GM03348 (cell line): ENCODE results near the gene CRIP2.
A peak's percentile ranks its signal among the peaks of the same experiment; 100 is the strongest.

Source experiments
- DNase-seq: peaks from one replicate; pipeline ENCODE4 v3.0.0; 2012; ENCODE audit warnings: low spot score

CRIP2 gene

GRCh38 chr14:105476831-105477659, 2.4 kb downstream of the CRIP2 start:
- no peak for DNase-seq

DNA sequence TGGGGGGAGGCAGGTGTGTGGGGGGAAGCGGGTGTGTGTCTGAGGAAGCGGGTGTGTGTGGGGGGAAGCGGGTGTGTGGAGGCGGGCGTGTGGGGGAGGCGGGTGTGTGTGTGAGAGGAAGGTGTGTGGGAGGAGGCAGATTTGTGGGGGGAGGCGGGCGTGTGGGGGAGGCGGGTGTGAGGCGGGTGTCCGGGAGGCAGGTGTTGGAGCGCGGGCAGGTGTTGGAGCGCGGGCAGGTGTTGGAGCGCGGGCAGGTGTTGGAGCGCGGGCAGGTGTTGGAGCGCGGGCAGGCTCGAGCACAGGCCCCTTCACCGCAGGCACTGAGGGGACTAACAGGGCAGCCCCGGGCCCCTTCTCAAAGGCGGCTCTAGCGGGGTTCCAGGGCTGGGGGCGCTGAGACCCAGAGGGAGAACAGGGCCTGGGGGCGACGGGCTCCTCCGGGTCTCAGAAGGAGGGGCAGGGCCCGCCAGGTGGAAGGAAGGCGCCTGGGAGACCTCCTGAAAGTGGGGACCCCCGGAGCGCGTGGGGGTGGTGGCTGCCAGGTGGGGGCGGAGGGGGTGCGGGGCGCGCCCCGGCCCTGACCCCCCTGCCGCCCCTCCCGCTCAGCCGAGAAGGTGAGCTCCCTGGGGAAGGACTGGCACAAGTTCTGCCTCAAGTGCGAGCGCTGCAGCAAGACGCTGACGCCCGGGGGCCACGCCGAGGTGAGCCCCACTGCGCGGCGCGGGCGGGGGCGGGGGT, 3.2 kb downstream of the CRIP2 start:
- peak; percentile 37 for DNase-seq

DNA sequence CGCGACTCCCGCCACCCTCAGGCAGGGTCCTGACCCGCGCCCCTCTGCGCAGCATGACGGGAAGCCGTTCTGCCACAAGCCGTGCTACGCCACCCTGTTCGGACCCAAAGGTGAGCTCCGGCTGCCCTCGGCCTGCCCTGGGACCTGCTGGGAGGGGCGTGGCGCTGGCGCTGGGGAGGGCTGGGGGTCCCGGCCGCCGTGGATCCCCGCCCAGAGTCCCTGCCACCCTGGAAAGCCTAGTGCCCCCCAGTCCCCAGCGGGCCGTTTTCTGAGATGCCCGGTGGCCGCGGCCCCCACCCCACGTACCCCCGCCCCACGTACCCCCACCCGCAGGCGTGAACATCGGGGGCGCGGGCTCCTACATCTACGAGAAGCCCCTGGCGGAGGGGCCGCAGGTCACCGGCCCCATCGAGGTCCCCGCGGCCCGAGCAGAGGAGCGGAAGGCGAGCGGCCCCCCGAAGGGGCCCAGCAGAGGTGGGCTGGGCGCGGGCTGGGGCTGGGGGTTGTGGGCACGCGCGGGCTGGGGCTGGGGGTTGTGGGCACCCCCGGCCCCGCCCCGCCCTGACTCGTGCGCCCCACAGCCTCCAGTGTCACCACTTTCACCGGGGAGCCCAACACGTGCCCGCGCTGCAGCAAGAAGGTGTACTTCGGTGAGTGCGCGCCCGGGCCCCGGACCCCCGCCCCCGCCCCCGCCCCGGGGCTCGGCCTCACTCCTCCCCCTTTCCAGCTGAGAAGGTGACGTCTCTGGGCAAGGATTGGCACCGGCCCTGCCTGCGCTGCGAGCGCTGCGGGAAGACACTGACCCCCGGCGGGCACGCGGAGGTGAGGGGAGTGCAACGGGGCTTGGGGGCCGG, 4.0 kb downstream of the CRIP2 start:
- DNase-seq, result no peak

DNA sequence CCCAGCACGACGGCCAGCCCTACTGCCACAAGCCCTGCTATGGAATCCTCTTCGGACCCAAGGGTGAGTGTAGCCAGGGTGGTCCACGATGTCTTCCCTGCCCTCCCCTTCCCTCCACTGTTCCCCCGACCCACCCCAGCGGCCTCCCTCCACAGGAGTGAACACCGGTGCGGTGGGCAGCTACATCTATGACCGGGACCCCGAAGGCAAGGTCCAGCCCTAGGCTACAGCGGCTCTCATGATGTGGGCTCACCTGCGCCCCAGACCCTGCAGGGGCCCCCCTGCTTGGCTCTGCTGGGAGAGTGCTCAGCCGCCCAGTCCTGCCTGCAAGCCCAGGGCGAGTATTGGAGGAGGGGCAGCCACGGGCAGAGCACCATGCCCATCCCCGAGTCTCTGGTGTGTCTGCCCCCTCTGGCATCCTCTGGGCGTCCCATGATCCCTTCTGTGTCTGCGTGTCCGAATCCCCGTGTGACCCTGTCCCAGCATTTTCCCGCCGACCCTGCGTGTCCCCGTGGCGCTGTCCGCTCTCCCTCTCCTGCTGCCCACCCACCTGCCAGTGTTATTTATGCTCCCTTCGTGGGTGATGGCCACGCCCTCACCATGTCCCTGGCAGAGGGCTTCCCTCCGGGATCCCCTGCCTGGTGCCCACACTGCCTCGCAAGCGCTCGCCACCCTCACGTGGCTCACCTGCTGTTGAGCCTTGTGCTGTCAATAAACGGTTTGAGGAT, 5.0 kb downstream of the CRIP2 start:
- no peak for DNase-seq

DNA sequence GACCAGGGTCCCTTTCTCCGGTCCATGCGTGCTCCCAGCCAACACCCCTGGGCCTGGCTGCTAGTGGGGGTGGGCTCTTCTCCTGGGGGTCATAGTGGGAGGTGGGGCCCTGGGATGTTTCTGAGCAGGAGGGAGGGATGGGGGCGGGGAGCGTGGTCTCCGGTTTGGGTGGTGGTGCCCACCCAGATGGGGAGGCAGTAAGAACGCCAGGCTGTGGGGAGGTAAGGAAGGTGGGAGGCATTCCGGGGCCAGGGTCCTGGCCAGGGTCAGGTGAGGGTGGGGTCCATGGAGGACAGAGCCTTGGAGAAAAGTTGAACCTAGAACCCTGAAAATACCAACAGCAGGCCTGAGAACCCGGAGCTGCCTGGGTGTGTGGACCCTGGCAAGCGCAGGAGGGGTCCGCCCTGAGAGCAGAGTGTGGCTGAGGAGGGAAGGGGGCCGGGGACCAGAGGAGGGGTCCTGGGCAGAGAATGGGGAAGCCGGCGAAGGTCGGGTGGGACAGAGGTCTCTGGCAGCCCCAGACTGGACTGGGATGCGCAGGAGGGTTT, 5.7 kb downstream of the CRIP2 start:
- DNase-seq, result no peak

DNA sequence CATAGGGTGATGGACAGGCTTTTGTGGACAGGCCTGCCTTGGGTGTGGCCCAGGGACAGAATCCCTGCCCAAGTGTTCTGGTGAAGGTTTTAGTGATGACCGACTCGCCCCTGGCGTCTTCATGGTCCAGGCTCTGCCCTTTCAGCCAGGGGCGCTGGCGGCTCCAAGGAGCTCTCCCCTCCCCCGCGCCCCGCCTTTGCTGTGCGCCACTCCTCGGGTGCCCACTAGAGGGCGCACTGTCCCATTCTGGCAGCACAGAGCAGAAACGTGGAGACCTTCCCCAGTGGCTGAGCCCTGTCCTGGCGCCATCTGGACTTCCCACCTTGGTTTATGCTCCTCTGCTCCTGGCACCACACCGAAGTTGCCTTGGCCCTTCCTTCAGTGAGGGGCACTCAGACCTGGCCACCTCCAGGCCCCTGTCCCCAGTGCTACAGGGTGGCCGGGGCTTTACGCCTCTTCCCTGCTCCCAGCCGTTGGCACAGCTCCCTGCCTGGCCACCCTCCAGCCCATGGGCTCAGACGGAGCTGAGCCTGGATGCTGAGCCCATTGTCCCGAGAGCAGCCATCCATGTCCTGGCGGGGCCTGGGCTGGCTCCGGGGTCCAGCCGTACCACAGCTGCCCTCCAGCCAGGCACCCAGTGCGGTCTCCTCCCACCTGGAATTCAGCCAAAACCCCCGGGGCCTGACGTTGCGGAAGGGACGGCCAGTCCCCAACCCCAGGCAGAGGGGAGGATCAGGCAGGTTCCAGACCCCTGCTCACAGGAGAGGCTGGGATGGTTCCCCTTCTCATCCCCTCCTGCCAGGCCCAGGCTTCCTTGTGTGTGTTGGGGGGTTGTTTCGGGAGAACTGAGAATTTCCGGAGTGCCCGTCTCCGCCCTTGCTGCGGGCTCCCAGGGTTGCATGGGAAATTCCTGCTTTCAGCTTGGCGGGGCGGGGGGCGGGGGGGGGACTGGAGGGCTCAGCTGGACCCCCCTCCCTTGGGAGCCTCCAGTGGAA, 6.5 kb downstream of the CRIP2 start:
- DNase-seq, result peak; percentile 93

DNA sequence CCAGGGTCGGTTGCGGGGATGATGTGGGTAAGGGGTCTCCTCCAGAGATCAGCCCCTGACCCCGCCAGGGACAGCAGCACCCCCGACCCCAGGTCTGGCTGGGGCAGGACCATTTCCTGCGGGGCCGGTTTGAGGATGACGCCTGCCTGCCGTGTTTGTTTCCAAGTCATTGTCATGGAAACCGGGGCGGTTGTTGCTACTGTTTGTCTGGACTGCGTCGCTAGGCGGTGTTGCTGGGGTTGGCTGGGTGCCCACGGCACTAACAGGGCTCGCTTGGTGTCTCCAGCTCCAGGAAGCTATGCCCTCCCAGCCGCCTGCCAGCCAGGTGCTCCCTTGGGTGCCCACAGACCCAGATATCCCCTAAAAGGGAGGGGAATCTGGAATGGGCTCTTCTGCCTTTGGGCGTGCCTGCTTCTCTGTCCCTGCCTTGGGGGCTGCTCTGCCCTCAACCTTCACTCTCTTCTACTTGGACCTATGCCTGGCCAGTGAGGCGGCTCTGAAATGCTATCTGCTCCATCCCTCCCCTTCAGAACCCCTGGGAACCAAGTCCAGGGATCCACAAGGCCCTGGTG, 7.4 kb downstream of the CRIP2 start:
- DNase-seq, result peak; percentile 93

DNA sequence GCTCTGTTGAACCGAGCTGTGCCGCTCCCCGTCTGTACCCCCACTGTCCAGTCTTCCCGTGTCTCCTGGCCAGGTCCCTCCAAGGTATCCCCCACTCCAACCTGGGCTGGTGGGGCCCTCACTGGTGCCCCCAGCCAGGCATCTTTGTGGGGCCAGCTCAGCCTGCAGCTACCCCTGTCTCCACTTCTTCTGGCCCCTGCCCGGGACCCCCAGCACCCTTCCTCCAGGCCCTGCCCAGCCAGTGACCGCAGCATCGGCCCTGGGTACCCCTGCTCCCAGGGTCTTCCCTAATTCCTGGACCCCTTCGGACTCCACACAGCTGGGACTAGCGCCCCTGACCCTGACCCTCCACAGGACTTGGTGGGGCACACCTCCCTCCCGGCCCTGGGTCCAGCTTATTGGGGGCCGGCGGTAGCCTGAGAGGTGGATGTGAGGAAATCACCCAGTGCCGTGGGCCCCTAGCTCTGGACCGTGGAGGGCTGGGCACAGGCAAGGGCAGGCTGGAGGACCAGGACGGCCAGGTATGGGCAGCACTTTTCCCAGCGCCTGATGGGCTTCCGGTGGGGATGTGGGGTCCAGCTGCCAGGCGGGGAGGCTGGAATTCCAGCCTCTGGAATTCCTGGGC, 8.0 kb downstream of the CRIP2 start:
- no peak for DNase-seq

- no peak for DNase-seq
Observed at GRCh38 chr14:105483300-105484068, 8.9 kb downstream of the CRIP2 start.

- DNase-seq, result peak; percentile 48
Observed at GRCh38 chr14:105484069-105484996, 9.7 kb downstream of the CRIP2 start.

DNA sequence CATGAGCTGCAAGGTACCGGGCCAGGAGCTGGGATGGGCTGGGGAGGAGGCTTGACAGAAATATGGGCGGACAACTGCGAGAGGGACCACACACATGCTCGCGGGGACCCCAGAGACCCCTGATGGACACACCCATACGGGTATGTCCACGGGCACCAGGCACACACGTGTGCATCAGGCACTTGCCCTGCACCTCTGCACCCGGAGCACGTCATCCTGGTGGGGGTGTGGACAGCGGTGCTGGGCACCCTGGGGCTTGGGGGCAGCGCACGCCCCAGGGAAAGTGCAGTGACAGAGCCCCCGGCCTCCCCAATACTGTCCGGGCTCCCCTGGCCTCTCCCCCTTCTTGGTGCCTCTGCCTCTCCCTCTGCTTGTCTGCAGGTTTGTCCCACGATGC, 10.4 kb downstream of the CRIP2 start:
- no peak for DNase-seq

DNA sequence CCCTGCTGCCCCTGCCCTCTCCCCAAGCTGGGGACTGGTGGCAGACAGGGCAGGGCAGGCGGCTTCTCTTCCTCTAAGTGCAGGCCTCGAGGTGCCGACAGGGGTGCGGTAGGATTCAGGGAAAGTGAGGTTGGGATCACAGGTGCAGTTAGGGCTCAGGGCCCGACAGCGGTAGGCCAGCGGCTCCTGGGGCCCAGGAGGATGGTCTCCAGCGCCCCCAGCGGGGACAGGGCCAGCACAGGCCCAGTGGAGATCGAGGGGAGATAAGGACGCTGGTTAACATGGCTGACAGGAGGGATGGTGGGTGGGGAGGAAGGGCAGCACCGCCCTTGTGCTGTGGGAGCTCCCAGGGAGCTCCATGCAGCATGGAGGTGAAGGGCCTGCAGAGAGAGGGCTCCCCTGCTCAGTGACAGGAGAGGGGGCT, 11.1 kb downstream of the CRIP2 start:
- no peak for DNase-seq

DNA sequence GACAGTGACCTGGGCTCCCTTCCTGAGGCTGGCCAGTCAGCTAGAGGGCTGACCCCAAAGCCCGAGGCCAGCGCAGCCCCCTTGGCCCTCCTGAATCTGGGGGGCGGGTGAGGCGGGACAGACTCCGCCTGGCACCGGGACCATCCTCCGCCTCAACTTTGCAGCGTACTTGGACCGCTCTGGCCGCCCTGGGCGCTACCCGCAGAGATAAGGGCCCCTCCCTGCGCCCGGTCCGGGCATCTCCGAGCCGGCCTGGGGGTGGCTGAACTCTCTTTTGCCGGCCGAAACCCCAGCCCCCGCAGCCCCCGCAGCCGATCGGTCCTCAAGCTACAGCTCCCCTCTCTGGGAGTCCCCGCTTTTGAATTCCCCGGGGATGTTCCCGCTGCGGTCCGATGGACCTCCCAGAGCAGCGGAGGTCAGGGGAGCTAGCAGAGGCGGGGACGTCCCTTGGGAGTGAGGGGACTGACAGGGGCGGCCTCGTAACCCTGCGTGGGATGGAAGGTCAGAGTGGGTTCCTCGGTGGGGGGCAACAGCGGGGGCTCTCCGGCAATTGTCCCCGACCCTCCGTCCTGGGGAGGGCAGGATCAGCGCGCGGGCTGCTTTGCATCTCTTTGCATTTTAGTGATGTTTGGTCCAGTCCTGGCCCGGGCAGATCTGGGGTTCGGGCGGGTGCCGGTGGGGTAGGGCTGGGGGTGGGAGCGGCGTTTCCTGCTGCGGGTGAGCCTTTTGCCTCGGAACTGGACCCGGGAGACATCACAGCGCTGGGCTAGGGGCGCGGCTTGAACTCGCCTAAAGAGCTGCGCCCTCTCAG, 11.7 kb downstream of the CRIP2 start, which contains the start of gene CRIP1:
Gene CRIP1, plus strand, starts transcription at position 724 of the 811 bp plus-strand sequence. CDS start 374 bp downstream, outside the sequence.
- DNase-seq, result no peak

GRCh38 chr14:105486974-105487448, 12.4 kb downstream of the CRIP2 start:
- DNase-seq, result peak; percentile 37

- peak; percentile 36 for DNase-seq
Observed at GRCh38 chr14:105487449-105487985, 12.9 kb downstream of the CRIP2 start.
